ENCODE results near the gene RAD51AP1.
A peak's percentile ranks its signal among the peaks of the same experiment; 100 is the strongest.
"Not testable (repeated sequence)": the region's sequence is repeated elsewhere in the genome, so short reads cannot be mapped to it uniquely, and the experiment has no call there.

Gene RAD51AP1, protein sequence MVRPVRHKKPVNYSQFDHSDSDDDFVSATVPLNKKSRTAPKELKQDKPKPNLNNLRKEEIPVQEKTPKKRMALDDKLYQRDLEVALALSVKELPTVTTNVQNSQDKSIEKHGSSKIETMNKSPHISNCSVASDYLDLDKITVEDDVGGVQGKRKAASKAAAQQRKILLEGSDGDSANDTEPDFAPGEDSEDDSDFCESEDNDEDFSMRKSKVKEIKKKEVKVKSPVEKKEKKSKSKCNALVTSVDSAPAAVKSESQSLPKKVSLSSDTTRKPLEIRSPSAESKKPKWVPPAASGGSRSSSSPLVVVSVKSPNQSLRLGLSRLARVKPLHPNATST

DNA sequence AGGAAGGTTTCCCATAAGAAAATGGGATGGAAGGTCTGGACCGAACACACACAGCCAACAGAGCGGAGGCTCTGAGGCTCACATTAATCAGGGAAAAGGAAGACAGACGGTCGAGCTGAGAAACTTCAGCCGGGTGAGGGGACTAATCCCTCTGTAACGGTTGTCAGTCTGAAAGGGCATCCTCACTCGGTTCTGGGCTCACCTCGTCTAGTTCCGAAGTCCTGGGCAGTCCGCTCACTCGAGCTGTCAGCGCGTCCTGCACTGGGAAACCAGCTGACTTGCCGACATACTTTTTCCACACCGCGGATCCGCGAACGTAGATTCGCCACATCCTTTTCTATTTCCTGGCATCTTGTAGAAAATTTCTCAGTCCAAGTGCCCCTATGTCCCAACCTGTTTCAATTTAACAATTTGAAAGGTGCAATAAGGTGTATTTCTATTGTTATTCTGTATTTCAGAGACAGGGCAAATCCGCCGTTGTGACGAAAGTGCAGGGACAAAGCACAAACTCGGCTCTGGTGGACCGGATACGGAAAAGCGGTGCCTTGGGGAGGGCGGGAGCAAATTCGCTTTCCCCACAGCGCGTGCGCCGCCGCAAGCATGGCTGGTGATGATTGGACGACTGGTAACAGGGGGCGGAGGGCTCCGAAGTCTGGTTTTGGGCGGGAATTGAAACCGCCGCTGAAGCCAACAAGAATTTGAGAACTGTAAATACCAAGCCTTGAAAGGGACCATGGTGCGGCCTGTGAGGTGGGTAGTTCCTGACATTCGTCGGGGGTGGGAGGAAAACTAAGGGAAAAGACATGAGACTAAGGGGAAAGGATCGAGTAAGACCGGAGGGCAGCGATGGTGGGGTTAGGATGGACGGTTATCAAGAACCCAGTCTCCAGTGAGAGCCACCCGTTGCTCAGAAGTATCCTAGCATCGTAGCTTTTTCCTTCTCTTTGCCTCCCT lies at the start of gene RAD51AP1:
RAD51AP1 (plus strand) TSS at position 684 of the 954 bp plus-strand sequence; CDS start at position 734, 50 bp downstream.
- peak; percentile 96 for DNase-seq

DNA sequence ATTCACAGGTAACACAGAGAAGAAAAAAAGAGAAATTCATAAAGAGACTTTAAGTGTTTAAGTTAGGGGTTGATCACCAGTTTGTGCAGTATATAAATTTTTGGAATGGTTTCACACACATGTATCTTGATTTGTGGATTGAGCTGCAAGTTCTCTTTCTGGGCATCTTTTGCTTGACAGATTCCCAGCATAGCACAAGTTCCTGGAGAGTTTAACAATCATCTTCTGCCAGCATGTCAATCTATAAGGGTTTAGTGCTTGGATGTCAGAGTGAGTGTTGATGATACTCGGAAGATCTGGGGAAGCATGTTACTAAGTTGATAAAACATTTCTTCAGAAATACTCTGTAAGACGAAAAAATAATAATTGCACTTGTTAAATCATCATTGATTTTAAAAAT lies 49.1 kb upstream of the RAD51AP1 start:
- DNase-seq: no peak

DNA sequence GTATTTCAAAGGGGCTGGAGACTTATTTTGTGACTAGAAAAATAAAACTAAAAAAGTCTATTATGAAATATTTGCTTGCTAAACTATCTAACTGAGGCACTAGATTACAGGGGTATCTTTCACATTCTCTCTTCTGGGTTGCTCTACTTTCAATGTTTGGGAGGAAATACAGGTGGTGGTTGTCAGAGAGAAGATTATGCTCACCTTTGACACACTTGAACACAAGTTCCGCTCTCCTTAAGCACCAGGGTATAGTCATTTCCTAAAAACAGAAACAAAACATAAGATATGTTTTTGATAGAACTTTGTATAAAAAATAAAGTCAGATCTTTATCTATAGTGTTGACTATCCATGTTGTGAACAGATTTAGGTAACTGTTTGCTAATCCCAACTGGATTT lies 47.7 kb upstream of the RAD51AP1 start:
- no peak for DNase-seq

DNA sequence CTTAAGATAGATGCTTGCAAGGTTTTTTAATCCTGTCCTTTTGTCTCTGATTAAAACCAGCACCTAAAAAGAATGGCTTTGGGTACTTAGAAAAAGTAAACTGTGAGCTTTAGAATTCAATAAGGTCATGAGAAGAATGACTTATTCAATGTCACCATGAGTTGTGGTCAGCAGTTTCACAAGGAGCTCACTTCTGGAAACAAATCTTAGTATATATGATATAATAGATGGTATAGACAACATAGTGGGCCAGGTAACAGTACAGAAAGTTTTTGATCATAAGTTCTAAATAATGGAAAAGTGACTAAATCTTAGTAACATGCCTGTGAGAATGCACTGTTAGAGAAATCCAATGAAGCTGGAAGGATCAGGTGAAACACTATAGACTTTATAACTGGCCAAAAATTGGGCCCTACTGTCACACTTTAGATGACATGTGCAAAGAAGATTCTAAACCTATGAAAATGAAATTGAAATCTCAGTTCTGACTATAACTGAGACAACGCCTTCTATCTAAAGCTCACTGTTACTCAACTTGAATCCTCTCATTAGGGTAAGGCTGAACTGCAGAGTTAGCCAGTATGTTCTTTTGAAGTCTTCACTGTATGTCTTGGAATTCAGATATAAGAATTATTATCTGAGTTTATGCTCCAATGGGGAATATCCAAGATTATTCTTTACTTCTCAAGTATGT lies 42.4 kb upstream of the RAD51AP1 start:
- DNase-seq: no peak

DNA sequence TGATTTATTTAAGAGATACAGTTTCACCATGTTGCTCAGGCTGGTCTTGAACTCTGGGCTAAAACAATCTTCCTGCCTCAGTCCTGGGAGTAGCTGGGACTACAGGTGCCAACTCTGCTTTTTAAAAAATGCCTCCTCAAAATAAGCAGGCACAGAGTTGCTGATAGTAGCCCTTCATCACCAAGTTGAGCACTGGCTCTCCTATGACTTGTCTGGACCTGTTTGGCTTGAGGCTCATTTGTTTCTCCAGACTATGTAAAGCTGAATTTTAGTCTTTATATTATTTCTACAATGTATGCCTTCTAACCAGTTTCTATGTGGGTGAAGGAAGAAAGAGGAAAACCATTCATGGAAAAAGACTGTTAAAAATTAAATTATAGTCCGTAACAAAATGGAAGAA lies 39.5 kb upstream of the RAD51AP1 start:
- DNase-seq: no peak

DNA sequence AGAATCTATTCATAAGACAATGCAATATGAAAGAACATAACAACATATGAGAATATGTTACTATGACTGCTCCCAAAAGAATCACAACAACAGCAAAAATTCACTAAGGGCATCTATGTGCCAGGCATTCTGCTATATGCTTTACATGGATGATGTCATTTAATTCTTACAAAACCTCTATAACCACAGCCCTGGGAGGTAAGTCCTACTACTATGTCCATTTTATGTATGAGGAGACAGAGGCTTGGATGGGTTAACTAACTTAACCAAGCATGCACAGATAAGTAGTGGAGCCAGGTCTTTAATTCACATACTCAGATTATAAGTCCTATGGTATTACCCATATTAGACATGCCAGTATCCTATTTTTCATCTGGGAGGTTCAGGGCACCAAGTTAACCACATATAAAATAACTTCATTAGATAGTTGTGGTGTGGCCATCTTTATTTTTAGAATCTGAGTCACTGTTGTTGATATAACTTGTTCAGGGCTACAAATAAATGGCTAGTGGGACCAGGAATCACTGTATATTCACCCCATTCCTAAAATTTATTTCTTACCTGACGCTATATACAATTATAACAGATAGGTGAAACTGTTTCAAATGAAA lies 33.2 kb upstream of the RAD51AP1 start:
- no peak for DNase-seq

DNA sequence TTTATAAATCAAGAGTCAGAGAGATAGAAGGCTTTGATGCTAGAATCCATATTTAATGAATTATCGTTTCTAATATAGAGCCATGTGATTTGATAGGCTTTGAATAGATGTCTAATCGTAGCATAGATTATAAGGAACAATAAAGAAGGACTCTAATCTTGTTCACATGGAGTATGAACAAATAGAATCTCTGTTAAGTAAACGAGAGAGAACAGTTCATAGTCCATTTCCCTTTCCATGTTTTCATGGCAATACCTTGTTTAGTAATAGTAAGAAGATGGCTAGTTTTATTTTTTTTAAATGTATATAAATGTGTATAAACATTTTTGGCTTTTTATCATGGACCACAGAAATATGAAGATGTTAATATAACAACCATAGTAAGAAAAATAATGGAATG lies 32.3 kb upstream of the RAD51AP1 start:
- DNase-seq: no peak

DNA sequence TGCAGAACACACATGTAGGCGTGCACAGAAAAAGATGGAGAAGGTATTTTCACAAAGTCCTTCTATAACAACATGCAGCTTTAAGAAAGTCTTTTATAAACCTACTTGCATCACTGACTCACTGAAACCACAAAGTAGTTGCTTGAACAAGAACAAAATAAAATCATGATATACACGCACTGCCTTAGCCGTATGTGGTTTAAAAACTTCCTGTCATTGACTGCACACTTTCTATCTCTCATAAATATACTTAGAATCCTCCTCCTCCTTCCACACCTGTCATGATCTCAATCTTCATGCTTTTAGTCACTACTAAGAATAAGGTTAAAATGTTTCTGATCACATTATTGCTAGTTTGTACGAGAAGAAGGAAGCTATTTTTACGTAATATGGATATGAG lies 31.8 kb upstream of the RAD51AP1 start:
- no peak for DNase-seq

DNA sequence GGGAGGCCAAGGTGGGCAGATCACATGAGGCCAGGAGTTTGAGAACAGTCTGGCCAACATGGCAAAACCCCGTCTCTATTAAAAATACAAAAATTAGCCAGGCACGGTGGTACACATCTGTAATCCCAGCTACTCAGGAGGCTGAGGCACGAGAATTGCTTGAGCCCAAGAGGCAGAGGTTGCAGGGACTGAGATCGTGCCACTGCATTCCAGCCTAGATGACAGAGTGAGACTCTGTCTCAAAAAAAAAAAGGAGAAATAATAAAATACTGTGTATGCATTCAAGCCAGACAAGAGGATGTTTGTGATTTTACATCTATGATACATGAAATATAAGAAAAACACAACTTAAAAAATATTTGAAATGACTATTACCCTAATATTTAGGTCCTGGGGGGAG lies 30.2 kb upstream of the RAD51AP1 start:
- not testable (repeated sequence) for DNase-seq

DNA sequence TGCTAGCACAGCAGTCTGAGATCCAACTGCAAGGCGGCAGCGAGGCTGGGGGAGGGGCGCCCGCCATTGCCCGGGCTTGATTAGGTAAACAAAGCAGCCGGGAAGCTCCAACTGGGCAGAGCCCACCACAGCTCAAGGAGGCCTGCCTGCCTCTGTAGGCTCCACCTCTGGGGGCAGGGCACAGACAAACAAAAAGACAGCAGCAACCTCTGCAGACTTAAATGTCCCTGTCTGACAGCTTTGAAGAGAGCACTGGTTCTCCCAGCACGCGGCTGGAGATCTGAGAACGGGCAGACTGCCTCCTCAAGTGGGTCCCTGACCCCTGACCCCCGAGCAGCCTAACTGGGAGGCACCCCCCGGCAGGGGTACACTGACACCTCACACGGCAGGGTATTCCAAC lies 29.4 kb upstream of the RAD51AP1 start:
- not testable (repeated sequence) for DNase-seq

DNA sequence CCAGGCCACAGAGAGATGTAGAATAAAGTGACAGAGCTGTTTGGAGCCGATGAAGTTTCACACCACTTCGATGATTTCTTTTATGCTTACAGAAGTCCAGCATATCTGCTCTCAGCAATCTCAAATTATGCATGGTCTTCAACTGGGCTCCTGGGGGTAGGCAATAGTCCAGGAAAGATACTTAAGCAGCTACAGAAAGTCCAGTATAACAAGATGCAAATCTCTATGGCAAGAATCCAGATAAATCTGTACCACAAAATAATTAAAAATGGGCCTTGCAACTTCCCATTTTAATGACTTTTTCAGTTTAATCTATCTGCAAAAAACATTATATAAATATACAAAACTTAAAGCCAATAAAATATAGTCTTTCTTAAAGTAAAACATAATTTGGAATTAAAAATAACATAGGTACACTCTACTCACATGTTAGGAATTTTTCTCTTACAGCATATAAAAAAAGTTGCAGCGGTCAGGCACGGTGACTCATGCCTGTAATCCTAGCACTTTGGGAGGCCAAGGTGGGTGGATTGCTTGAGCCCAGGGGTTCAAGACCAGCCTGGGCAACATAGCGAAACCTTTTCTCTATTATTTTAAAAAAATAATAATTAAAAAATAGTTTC lies 20.5 kb upstream of the RAD51AP1 start:
- no peak for DNase-seq

DNA sequence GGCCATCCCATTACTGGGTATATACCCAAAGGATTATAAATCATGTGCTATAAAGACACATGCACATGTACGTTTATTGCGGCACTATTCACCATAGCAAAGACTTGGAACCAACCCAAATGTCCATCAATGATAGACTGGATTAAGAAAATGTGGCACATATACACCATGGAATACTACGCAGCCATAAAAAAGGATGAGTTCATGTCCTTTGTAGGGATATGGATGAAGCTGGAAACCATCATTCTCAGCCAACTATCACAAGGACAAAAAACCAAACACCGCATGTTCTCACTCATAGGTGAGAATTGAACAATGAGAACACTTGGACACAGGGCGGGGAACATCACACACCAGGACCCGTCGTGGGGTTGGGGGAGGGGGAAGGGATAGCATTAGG lies 15.2 kb upstream of the RAD51AP1 start:
- not testable (repeated sequence) for DNase-seq

DNA sequence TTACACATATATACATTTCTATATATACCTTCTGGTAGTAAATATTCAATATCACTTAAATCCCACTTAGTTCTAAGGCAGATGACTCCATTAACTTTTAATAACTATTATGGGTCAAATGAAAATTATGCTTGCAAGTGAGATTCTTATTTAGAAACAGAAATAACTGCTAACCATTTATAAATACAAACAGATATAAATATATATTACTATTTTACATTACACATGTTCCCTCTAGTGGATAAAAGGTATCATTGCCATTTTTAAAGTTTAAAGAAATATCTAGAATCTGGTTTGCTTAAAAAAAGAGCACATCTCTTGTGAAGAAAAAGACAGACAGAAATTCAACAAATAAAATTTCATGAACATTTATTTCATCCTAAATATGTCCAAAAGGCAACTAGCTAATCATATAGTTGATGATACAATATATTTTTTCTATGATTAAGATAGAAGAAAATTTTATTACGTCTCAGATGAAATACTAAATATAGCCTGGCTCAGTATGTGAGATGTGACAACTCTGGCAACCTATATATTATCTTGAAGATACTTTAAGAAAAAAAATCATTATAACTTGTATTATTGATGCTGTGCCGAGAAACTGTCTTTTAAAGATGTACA lies 11.7 kb upstream of the RAD51AP1 start:
- no peak for DNase-seq

DNA sequence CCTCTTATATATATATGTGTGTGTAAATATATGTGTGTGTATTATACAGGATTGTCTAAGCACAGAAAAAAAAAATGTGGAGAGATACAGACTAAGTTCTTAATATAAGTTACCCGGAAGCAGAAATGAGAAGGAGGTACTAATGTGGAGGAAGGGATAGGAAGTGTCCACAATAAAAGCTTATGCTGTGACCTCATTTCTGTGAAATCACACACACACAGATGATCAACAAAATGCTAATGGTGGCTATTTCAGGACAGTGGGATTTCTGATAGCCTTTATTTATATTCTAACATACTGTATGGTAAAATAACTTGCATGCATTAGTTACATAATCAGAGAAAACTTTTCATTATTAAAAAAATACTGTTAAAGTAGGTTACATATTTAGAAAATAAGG lies 8.5 kb upstream of the RAD51AP1 start:
- no peak for DNase-seq

DNA sequence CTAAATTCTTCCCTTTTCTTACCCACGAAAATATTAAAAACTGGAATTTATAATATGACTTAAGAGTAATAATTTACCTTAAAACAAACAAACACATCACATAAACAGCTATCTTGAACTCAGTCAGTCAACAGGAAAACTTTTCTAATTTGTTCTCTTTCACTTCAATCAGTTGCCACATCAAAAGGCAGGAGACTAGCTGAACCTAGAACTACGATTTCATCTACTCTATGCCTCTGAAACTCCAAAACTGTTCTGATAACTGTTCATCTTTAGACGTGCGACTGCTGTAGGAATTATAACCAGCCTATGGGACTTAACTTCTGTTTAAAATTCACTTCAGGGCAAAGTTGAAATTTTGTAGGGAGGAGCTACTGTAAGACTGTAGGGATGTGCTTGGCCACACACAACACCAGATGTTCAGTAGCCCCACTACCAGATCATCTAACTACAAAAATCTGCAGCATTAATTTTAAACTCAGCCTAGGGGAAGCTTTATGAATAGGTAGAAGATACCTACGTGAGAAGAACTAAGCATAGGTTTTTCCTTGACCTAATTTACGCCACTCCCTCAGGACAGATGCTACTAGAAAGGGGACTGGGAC lies 7.6 kb upstream of the RAD51AP1 start:
- no peak for DNase-seq

DNA sequence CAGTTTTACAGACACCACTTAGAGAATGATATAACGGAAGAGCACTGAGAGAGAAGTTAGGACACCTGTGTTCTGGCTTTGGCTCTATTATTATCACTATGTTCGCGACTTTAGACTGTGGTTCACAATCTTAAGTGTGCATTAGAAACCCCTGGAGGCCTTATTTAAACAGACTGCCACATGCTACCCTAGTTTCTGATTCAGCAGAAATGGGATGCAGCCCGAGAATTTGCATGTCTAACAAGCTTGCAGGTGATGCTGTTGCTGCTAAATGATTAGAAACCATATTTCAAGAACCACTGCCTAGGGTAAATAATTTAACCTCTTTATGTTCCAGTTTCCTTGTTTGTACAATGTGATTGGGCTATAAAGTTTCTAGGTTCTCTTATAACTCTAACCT lies 3.6 kb upstream of the RAD51AP1 start:
- no peak for DNase-seq

DNA sequence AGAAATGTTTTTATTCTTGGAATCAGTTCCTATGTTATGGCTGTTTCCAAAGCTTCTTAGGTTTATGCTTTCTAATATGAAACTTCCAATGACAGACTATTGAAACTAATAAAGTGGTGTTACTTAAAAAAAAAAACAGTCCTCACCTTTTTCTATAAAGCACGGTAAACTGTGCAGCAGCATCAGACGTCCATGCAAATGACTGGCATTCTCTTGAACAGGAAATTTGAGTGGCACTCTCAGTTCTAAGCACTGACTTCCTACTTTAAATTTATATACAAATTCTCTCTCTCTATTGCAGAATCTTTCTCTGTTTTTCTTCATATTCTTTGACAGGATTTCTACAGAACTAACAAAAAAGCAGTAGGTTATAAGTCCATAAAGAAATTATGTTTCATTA lies 2.8 kb upstream of the RAD51AP1 start:
- DNase-seq: no peak

DNA sequence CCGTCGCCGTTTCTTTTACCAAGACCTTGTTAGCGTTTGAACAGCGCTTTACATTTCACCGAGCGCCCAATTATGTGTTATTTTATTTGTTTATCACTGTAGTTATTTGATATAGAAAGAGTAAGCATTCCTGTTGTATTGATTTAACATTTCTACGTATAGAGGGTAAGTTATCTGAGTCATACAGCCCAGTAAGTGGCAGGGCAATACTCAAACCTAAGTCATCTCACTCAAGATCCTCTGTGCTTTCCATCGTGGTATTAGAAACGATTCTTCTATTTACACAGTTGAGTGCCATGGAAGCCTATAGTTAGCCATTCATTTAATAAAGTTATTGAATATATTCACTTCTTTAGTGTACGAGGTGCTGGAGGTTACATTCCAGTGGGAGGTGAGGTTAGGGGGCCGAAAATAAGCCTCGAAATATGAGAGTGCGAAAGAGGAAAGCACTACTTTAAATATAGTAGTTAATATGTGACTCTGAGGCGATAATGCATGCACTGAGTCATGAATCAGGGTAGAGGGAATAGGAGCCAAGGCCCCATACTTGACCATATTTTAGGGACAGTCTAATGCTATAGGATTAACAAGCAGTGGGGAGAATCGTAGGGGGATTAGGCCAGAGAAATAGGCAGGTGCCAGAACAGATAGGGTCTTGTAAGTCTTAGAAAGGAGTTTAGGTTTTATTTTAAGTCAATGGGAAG lies 629 bp downstream of the RAD51AP1 start:
- DNase-seq: no peak

DNA sequence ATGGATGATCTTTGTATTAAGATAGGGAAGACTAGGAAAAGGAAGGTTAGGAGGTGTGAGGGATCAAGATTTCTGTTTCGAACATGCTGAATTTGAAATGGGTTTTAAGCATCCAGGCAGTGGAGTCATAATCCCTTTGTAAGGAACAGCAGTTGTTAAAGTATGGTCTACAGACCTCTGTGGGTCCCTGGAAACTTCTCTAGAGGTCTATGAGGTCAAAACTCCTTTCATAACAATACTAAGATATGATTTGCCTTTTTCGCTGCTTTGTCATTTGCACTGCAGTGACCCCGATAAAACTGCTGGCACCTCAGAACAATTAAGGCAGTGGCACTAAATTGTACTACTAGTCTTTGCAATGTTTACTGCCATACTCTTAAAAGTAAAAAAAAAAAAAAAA lies 1.5 kb downstream of the RAD51AP1 start:
- no peak for DNase-seq

DNA sequence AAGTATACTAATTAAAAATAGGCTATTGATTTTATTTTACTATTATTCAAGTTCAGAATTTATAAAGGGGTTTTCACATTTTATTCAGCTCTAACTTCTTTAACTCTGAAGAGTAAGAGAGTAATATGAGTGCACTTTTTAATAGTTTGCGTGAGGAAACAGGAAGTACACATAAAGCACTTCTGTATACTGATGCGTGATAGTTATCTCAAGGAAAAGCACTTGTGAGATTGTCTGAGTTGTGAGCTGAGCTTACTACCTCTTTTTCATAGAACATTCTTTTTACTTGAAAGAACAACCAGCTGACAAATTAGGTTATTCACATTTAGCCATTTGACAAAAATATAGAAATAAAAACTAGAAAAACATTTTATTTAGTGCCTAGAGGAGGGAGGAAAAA lies 1.9 kb downstream of the RAD51AP1 start:
- no peak for DNase-seq

DNA sequence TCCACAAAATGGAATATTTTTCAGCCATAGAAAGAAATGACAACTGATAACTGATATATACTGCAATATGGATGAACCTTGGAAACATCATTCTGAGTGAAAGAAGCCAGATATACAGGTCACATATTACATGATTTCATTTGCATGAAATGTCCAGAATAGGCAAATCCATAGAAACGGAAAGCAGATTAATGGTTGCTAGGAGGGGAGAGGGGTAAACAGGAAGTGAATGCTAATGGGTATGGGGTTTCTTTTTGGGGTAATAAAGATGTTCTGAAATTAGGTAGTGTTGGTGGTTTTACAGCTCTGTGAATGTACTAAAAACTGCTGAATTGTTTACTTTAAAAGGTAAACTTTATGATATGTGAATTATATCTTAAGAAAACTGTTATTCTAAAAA lies 6.5 kb downstream of the RAD51AP1 start:
- no peak for DNase-seq

All from stimulated activated CD4-positive, alpha-beta T cell treated with anti-CD3 and anti-CD28 coated beads, Interleukin-1b, Interleukin-23, amount 100 ng/mL, for 48 hours (primary cell).